CD8-positive, alpha-beta memory T cell (primary cell): ENCODE data around the gene KIF6. TPM values are rescaled to one million over a fixed set of nuclear protein-coding genes. Genes with fewer than 3 reads are reported as not detected.

Experiments used
- CTCF ChIA-PET: fragments of 350-600 bp; sonication (Branson Sonifier 250); formaldehyde crosslinking; loops from one replicate; lab custom pipeline; 2021; ENCODE audit warnings: antibody characterized with exemption; lab: Charles Lee
- POLR2A ChIA-PET: fragments of 350-600 bp; sonication (Branson Sonifier 250); formaldehyde crosslinking; loops from one replicate; lab custom pipeline; 2021; ENCODE audit warnings: antibody characterized with exemption; lab: Charles Lee
- DNase-seq, 5 donors: peaks; one replicate each; pipeline versions ENCODE4 v3.0.0 to v3.0.0-alpha.2; 2020 to 2022; ENCODE audit warnings: mixed read lengths in 1 of 5
- H3K27ac ChIP-seq: one replicate; pipeline ENCODE4 v1.7.0; 2013; ENCODE audit warnings: low read depth, mild to moderate bottlenecking, low read length, moderate library complexity
- H3K27me3 ChIP-seq: 2 replicates; pipeline ENCODE4 v1.7.0; 2013; ENCODE audit warnings: low read length, mild to moderate bottlenecking; ENCODE audit not compliant: insufficient read depth, poor library complexity, severe bottlenecking
- H3K36me3 ChIP-seq: 2 replicates; pipeline ENCODE4 v1.7.0; 2013; ENCODE audit warnings: mild to moderate bottlenecking, low read length, moderate library complexity; ENCODE audit not compliant: insufficient read depth
- H3K4me1 ChIP-seq: 2 replicates; pipeline ENCODE4 v1.7.0; 2013; ENCODE audit warnings: mild to moderate bottlenecking, low read length, moderate library complexity; ENCODE audit not compliant: insufficient read depth
- H3K4me3 ChIP-seq: 2 replicates; pipeline ENCODE4 v1.7.0; 2013; ENCODE audit warnings: mild to moderate bottlenecking, low read length
- H3K9me3 ChIP-seq: 2 replicates; pipeline ENCODE4 v1.7.0; 2013; ENCODE audit warnings: mild to moderate bottlenecking, low read length
- H3K27ac Mint-ChIP-seq, 8 donors: one replicate each; pipeline ENCODE4 v1.8.0; 2020 to 2021; ENCODE audit warnings: mixed read lengths in 8 of 8, mild to moderate bottlenecking in 6 of 8, inconsistent platforms in 3 of 8, moderate library complexity in 3 of 8
- H3K27me3 Mint-ChIP-seq, 2 donors: one replicate each; pipeline ENCODE4 v1.8.0; 2020 to 2021; ENCODE audit warnings: mixed read lengths in 2 of 2, mild to moderate bottlenecking in 1 of 2, moderate library complexity in 1 of 2
- H3K36me3 Mint-ChIP-seq, 3 donors: one replicate each; pipeline ENCODE4 v1.8.0; 2020 to 2021; ENCODE audit warnings: mixed read lengths in 3 of 3, inconsistent platforms in 1 of 3, mild to moderate bottlenecking in 1 of 3
- H3K4me1 Mint-ChIP-seq, 3 donors: one replicate each; pipeline ENCODE4 v1.8.0; 2020 to 2021; ENCODE audit warnings: mixed read lengths in 3 of 3, inconsistent platforms in 1 of 3, mild to moderate bottlenecking in 1 of 3
- H3K4me3 Mint-ChIP-seq, 7 donors: one replicate each; pipeline ENCODE4 v1.8.0; 2020 to 2021; ENCODE audit warnings: mixed read lengths in 7 of 7, mild to moderate bottlenecking in 6 of 7, moderate library complexity in 4 of 7, inconsistent platforms in 2 of 7
- H3K9me3 Mint-ChIP-seq, 5 donors: one replicate each; pipeline ENCODE4 v1.8.0; 2020 to 2022; ENCODE audit warnings: mixed read lengths in 5 of 5, mild to moderate bottlenecking in 3 of 5, moderate library complexity in 2 of 5, inconsistent platforms in 1 of 5
- polyA plus RNA-seq: library from polyadenylated mRNA; unstranded; fragments of 300-500 nt; fragmentation: Illumina TruSeq; gene quantifications from one replicate; pipeline ENCODE4 v1.2.3, GENCODE V29; 2021
- total RNA-seq, 2 experiments: library from RNA; stranded (reverse); gene quantifications; one replicate each; pipeline ENCODE4 v1.2.3, GENCODE V29; 2021

Gene KIF6
- total and polyA plus RNA-seq, 3 experiments from 2014 or later, result 0.22 TPM; not detected in 1

DNA sequence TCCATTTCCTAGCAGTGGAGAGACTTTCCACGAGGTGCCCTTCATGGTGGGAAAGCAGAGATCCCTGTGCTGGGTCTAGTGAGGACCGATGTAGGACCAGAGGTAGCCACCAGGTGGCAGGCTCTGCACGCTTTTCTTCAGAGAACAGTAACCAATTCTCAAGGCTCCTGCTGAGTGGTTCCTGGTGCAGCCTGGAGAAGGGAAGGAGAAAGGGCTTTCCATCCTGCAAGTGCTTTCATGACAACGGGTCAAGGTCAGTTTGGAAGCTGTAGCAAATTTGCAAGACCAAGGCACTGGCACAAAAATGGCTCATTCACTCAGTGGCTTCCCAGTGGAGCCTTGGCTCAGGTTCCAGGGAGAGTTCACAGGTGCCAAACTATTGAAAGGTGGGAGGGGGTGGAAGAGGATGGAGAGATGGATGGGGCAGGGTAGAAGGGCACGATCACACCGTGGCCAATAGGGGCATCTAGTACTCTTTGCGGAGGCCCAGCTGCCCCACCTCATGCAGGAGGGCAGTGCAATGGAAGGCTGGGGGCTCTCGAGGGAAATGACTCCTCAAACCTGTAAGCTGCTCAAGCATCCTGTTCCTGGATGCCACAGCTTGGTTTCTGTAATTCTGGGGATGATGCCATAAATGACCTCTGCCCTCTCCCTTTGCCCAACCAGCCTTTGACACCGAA is 377.2 kb downstream of the KIF6 start:
- DNase-seq, result peak in 4 of 5 donors; percentile 5 to 18 (median 14)
- POLR2A ChIA-PET, result no interaction called here
- H3K36me3 Mint-ChIP-seq, result no peaks in the 10 kb centered on the region

DNA sequence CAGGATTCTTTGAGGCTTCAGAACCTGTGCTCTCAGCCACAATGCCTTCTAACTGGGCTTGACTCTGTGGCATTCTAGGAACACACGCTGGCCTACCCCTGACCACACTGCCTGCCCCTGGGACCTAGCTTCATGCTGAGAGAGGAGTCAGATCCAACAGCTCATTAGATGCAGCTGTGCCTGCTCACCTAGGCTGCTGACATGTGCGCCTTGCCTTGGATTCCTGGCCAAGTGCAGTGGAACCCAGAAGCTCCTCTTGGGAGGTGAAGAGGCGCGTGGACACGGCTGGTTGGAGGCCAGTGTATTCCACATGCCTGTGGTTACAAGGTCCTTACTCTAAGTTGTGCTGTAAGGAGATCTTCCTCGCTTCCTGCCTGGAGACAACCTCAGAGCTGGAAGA is 378.0 kb downstream of the KIF6 start:
- Mint-ChIP-seq H3K4me3 (no peak overlapping the region), H3K4me1 (no peaks in the 10 kb centered on the region), H3K36me3 (no peaks in the 10 kb centered on the region), H3K27ac (no peak overlapping the region), H3K27me3 (peaks cover 2 to 5% of the 10 kb centered on the region in 2 donors), H3K9me3 (no peaks in the 10 kb centered on the region)
- no peak overlapping the region for H3K27ac ChIP-seq
- no peaks in the 10 kb centered on the region for H3K9me3 ChIP-seq
- H3K27me3 ChIP-seq, result no peaks in the 10 kb centered on the region
- CTCF ChIA-PET, result interaction anchor here (1.1 to 1.8 kb wide), 2 partner anchors 12 to 17 kb away, joined by 4 read pairs; no protein-coding TSS in a partner anchor
- no peak overlapping the region for H3K4me3 ChIP-seq
- POLR2A ChIA-PET, result no interaction called here
- DNase-seq, result no peak
- H3K4me1 ChIP-seq, result no peaks in the 10 kb centered on the region
- H3K36me3 ChIP-seq, result no peaks in the 10 kb centered on the region

More for the DNA sequence above, 377.2 kb downstream of the KIF6 start:
- Mint-ChIP-seq H3K27ac (peak overlapping the region in 1 of 8 donors; percentile 32), H3K27me3 (peaks cover 2 to 5% of the 10 kb centered on the region in 2 donors), H3K4me1 (no peaks in the 10 kb centered on the region), H3K9me3 (no peaks in the 10 kb centered on the region), H3K4me3 (no peak overlapping the region)
- H3K36me3 ChIP-seq, result no peaks in the 10 kb centered on the region
- H3K4me3 ChIP-seq, result no peak overlapping the region
- CTCF ChIA-PET, result interaction anchor here (1.1 to 1.8 kb wide), 2 partner anchors 13 to 16 kb away, joined by 4 read pairs; no protein-coding TSS in a partner anchor
- H3K9me3 ChIP-seq, result no peaks in the 10 kb centered on the region
- no peak overlapping the region for H3K27ac ChIP-seq
- no peaks in the 10 kb centered on the region for H3K27me3 ChIP-seq
- no peaks in the 10 kb centered on the region for H3K4me1 ChIP-seq

DNA sequence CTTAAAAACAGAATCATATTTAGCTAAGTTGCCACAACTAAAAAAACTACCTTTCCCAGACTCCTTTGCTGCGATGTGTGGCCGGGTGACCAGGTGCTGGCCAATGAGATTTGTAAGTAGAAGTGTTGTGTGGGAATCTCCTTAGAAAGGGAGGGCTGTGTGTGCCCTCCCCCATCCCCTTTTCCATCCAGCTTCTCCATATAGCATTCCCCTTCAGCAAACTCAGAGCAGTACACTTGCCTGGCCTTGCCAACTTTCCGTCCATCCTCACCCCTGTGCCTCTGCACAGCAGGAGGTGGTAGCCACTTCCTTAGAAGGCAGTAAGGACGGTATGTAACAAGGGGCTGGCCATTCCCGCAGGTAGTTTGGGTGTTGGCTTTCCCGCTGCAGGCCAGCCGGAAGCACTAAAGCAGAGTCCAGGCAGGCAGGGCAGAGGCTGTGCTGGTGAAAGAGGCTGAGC is 380.4 kb downstream of the KIF6 start:
- POLR2A ChIA-PET, result no interaction called here
- DNase-seq, result no peak
- CTCF ChIA-PET, result no interaction called here

DNA sequence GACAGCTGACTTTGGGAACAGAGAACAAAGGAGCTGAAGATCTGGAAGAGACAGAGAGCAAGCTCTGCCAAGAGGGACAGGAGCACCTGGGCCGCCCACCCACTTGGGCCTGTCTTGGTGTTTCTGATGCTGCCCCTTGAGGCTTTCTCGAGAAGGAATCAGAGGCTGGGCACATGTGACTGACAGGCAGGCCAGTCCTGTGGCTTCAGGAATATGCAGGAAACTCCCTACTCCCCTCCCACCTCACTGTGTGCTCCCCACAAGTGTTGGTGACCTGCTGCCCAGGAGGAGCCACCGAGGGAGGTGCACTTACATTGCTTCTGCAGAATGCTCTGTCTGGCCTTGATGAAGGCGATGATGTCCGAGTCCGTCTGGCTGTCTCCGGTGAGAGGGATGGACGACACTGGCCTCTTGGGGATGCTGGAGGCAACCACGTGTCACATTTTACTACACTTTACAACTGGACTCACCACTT is 381.8 kb downstream of the KIF6 start:
- Mint-ChIP-seq H3K4me3 (no peak overlapping the region), H3K27me3 (peaks cover 11 to 16% of the 10 kb centered on the region in 2 donors), H3K36me3 (no peaks in the 10 kb centered on the region), H3K4me1 (no peaks in the 10 kb centered on the region), H3K9me3 (no peaks in the 10 kb centered on the region), H3K27ac (no peak overlapping the region)
- CTCF ChIA-PET, result no interaction called here
- Histone ChIP-seq H3K9me3 (no peaks in the 10 kb centered on the region), H3K27ac (no peak overlapping the region), H3K4me3 (no peak overlapping the region), H3K36me3 (no peaks in the 10 kb centered on the region), H3K27me3 (no peaks in the 10 kb centered on the region), H3K4me1 (no peaks in the 10 kb centered on the region)
- POLR2A ChIA-PET, result no interaction called here
- no peak for DNase-seq

More for the DNA sequence above, 380.4 kb downstream of the KIF6 start:
- H3K9me3 ChIP-seq, result no peaks in the 10 kb centered on the region
- peak overlapping the region in 1 of 8 donors; percentile 41 for H3K27ac Mint-ChIP-seq
- H3K4me1 Mint-ChIP-seq, result no peaks in the 10 kb centered on the region
- no peak overlapping the region for H3K4me3 ChIP-seq
- H3K36me3 Mint-ChIP-seq, result no peaks in the 10 kb centered on the region
- no peak overlapping the region for H3K4me3 Mint-ChIP-seq
- no peak overlapping the region for H3K27ac ChIP-seq
- H3K36me3 ChIP-seq, result no peaks in the 10 kb centered on the region
- peaks cover 2 to 5% of the 10 kb centered on the region in 2 donors for H3K27me3 Mint-ChIP-seq
- H3K27me3 ChIP-seq, result no peaks in the 10 kb centered on the region
- no peaks in the 10 kb centered on the region for H3K9me3 Mint-ChIP-seq
- H3K4me1 ChIP-seq, result no peaks in the 10 kb centered on the region

DNA sequence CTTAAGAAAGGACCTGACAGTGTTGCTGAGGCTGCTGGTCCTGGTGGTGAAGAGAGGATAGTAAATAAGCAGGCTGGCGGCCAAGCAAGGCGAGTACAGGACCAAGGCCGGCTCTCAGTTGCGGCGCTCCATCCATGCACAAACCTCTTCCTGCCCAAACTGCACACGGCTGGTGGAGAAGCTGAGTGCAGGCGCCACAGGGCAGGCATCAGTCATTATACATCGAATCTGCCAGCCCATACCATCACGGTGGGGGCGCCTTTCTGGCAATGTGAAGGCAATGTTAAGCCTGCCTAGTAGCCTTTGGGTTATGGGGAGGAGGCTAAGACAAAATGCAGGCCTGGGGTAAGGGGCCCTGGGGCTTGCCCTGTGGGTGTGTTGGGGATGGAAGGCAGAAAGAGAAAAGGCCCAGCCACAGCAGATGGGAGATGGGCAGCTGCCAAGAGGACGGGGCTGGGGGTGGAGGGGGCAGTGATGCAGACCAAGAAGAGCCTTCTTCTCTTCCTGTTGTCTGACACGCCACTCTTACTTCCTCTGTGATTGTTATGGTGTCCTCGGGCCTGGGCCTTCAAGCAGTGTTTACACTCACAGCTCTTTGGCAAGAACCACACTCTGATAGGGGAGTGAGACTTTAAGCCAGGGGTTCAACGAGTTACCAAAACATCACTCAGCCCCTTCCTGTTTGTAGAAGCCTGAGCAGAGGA is 382.4 kb downstream of the KIF6 start:
- no peaks in the 10 kb centered on the region for H3K9me3 Mint-ChIP-seq
- H3K27ac Mint-ChIP-seq, result no peak overlapping the region
- CTCF ChIA-PET, result no interaction called here
- Histone ChIP-seq H3K9me3 (no peaks in the 10 kb centered on the region), H3K27me3 (no peaks in the 10 kb centered on the region), H3K4me3 (no peak overlapping the region), H3K4me1 (no peaks in the 10 kb centered on the region), H3K27ac (no peak overlapping the region), H3K36me3 (no peaks in the 10 kb centered on the region)
- no peaks in the 10 kb centered on the region for H3K36me3 Mint-ChIP-seq
- H3K27me3 Mint-ChIP-seq, result peaks cover 11 to 19% of the 10 kb centered on the region in 2 donors
- no peak for DNase-seq
- POLR2A ChIA-PET, result no interaction called here
- no peak overlapping the region for H3K4me3 Mint-ChIP-seq
- H3K4me1 Mint-ChIP-seq, result no peaks in the 10 kb centered on the region

DNA sequence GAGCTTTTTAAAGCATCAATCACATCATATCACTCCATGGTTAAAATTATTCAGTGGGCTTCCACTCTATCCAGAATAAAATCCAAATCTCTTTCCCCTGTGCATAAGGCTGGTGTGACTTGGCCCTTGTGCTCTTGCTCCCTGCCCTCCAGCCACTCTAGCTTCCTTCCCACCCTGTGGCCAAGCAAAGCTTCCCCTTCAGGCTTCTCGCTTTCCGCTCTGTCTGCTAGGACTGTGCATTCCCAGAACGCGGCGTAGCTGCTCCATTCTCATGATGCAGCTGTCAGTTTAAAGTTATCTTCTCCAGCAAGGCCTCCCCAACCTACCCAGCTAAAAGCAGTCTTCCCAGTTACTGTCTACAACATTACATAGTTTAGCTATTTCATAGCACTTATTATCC is 383.3 kb downstream of the KIF6 start:
- Mint-ChIP-seq H3K27ac (no peak overlapping the region), H3K9me3 (no peaks in the 10 kb centered on the region), H3K27me3 (peaks cover 14 to 21% of the 10 kb centered on the region in 2 donors), H3K4me1 (peaks cover 0 to under 1% (median under 1%) of the 10 kb centered on the region in 3 donors), H3K4me3 (no peak overlapping the region), H3K36me3 (no peaks in the 10 kb centered on the region)
- Histone ChIP-seq H3K36me3 (no peaks in the 10 kb centered on the region), H3K27ac (no peak overlapping the region), H3K27me3 (no peaks in the 10 kb centered on the region), H3K9me3 (no peaks in the 10 kb centered on the region), H3K4me1 (no peaks in the 10 kb centered on the region), H3K4me3 (no peak overlapping the region)
- ChIA-PET POLR2A (no interaction called here), CTCF (interaction anchor here (1.5 kb wide), 1 partner anchor 8 kb away, joined by 3 read pairs; no protein-coding TSS in a partner anchor)
- DNase-seq, result no peak

DNA sequence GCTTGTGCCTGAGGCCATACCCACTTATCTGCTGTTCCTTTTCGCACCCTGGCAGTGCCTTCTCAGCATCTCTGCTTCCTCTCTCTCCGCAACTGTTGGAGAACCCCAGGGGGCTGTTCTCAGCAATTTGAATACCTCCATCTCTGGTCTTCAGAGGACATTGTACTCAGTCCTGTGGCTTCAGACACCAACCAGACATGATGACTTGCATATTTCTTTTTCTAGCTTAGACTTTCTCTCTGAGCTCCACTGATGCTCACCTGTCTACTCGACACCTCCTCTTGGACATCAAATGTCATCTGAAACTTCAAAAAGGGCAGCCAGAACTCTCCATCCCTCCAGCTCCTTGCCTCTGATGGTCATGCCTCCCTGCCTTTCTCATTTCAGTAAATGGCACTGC is 383.9 kb downstream of the KIF6 start:
- no peaks in the 10 kb centered on the region for H3K36me3 Mint-ChIP-seq
- H3K4me3 Mint-ChIP-seq, result no peak overlapping the region
- Histone ChIP-seq H3K4me1 (no peaks in the 10 kb centered on the region), H3K27me3 (no peaks in the 10 kb centered on the region), H3K4me3 (no peak overlapping the region), H3K36me3 (no peaks in the 10 kb centered on the region), H3K27ac (no peak overlapping the region), H3K9me3 (no peaks in the 10 kb centered on the region)
- H3K4me1 Mint-ChIP-seq, result peaks cover 5 to 6% (median 6%) of the 10 kb centered on the region in 3 donors
- H3K27me3 Mint-ChIP-seq, result peaks cover 14 to 21% of the 10 kb centered on the region in 2 donors
- no peak for DNase-seq
- ChIA-PET CTCF (interaction anchor here (1.5 kb wide), 1 partner anchor 8 kb away, joined by 3 read pairs; no protein-coding TSS in a partner anchor), POLR2A (no interaction called here)
- H3K9me3 Mint-ChIP-seq, result no peaks in the 10 kb centered on the region
- H3K27ac Mint-ChIP-seq, result no peak overlapping the region
